ENCODE measurements around the gene ELAVL1. TPM values are rescaled to one million over a fixed set of nuclear protein-coding genes. Genes with fewer than 3 reads are reported as not detected.

The ELAVL1 gene
- total RNA-seq, 2 donors from 2014 or later = 31.0 to 37.4 TPM

DNA sequence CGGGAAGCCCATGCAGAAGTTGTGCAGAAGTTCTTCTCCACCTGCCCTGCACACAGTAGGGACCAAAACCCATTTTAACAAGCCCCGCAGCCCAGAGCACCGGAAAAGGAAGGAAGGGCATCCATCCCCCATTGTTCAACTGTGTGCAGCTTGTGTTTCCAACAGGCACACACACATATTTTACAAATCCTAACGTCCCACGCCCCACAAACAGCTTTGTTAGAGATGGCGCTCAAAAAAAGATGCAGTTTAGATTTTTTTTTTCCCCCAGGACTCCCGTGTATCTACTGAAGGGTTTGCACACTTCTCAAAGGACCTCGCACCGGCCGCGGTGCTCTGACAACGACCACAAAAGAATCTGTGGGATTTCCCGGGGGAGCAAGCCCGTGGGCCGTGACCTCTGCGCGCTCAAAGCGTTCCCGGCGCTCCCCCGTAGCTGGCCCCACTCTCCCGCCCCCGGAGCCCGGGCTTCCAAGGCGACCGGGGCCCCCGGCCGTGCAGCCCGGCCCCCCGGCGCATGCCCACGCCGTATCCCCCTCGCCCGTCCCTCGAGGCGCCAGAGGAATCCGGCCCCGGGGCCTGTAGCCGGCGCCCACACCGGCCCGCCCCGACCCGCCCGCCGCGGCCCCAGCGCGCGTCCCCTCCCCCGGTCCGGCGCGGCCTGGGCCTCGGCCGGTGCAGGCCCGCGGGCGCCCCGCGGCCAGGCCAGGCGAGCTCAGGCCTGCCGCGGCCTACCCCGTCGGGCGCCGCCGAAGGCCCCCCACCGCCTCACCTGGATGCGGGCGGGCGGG, 523 bp downstream of the ELAVL1 start:
- TF ChIP-seq, protein P1, sequence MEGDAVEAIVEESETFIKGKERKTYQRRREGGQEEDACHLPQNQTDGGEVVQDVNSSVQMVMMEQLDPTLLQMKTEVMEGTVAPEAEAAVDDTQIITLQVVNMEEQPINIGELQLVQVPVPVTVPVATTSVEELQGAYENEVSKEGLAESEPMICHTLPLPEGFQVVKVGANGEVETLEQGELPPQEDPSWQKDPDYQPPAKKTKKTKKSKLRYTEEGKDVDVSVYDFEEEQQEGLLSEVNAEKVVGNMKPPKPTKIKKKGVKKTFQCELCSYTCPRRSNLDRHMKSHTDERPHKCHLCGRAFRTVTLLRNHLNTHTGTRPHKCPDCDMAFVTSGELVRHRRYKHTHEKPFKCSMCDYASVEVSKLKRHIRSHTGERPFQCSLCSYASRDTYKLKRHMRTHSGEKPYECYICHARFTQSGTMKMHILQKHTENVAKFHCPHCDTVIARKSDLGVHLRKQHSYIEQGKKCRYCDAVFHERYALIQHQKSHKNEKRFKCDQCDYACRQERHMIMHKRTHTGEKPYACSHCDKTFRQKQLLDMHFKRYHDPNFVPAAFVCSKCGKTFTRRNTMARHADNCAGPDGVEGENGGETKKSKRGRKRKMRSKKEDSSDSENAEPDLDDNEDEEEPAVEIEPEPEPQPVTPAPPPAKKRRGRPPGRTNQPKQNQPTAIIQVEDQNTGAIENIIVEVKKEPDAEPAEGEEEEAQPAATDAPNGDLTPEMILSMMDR (IDR thresholded peaks at IDR 0.05) = no peak
- H3K4me3 ChIP-seq = peak overlapping the region; percentile 76
- DNase-seq (ENCODE audit: low spot score) = no peak
- H3K36me3 ChIP-seq = no peaks in the 10 kb centered on the region
- peak overlapping the region; percentile 40 to 82 for H3K27ac ChIP-seq
- no peaks in the 10 kb centered on the region for H3K9me3 ChIP-seq
- peaks cover 0 to 52% of the 10 kb centered on the region in 2 donors for H3K4me1 ChIP-seq
- no peaks in the 10 kb centered on the region for H3K27me3 ChIP-seq

DNA sequence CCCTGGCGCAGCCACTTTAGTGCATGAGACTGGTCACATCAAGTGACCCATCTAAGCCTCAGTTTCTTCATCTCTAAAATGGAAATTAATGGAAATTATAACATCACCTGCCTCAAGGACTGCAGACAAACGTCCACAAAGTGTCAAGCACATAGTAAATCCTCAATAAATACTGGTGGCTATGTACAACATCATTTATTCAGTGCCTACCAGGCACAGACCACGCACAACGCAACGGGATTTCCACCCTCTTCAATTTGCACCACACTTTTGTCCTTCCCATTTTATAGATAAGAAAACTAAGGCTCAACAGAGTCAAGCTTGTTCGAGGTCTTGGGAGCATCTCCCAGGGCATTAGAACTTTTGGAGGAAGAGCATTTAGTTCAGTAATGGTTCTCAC, 1.4 kb downstream of the ELAVL1 start:
- Histone ChIP-seq H3K27ac (peak overlapping the region in 1 of 2 donors; percentile 82), H3K4me1 (peaks cover 0 to 54% of the 10 kb centered on the region in 2 donors), H3K4me3 (peak overlapping the region in 1 of 2 donors; percentile 76), H3K9me3 (no peaks in the 10 kb centered on the region), H3K36me3 (no peaks in the 10 kb centered on the region), H3K27me3 (no peaks in the 10 kb centered on the region)
- TF ChIP-seq, protein P1 (IDR thresholded peaks at IDR 0.05) = no peak
- DNase-seq (ENCODE audit: low spot score) = no peak

DNA sequence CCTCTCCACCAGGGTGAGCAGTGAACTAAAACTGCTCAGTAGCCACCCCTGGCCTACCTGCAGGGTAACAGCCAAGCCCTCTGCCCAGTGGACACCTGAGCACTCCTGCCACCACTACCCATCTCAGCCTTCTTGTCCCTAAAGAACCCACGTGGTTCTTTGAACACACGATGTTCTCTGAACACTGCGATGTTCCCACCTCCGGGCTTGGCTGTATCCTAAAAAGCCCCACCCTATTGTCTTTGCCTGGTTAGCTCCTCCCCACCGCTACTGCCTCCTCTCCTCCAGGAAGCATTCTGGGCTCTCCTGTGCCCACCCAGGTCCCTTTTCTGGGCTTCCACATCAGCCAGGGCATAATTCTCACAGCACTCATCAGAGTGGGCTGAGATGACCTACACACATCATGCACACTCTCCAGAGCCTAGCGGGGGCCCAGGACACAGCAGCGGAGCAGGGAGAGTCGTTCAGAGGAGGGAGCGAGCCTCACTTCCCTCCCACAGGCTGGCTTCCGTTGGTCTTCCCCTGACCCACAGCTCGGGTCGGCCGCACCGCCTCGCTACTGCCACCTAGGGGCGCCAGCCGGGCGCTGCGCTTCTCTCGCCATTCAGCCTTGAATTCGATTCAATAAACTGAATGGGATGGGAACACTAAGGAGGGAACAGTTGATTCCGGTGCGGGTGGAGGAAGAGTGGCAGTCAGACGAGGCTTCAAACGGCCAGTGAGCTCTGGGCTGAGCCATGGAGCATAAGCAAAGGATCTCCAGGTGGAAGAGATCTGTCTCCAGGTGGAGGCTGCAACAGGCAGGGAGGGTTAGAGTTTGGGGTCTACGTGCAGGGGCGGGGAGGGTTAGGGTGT, 3.2 kb downstream of the ELAVL1 start:
- Histone ChIP-seq H3K4me1 (peaks cover 0 to 71% of the 10 kb centered on the region in 2 donors), H3K36me3 (no peaks in the 10 kb centered on the region), H3K9me3 (no peaks in the 10 kb centered on the region), H3K27me3 (no peaks in the 10 kb centered on the region), H3K27ac (peak overlapping the region; percentile 79 to 84), H3K4me3 (peak overlapping the region in 1 of 2 donors; percentile 41)
- TF ChIP-seq, protein P1 (IDR thresholded peaks at IDR 0.05) = peak; percentile 99
- DNase-seq (ENCODE audit: low spot score) = peak; percentile 81

DNA sequence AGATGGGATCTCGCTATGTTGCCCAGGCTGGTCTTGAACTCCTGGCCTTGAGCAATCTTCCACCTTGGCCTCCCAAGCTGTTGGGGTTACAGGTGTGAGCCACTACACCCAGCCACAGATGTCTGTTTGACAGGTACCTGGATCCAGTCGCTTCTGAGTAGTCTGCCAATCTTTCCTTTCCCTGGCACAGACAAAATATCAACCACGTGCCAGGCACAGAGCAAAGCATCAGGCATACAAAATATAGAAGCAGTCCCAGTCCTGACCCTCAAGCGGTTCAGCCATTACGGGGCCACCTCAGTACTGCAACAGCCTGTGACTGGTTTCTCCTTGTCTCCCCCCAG, 3.8 kb downstream of the ELAVL1 start:
- TF ChIP-seq, protein P1 (IDR thresholded peaks at IDR 0.05) = no peak
- DNase-seq (ENCODE audit: low spot score) = no peak
- H3K27me3 ChIP-seq = no peaks in the 10 kb centered on the region
- H3K36me3 ChIP-seq = no peaks in the 10 kb centered on the region
- no peaks in the 10 kb centered on the region for H3K9me3 ChIP-seq
- H3K4me1 ChIP-seq = peaks cover 0 to 71% of the 10 kb centered on the region in 2 donors
- peak overlapping the region in 1 of 2 donors; percentile 41 for H3K4me3 ChIP-seq
- H3K27ac ChIP-seq = peak overlapping the region; percentile 79 to 84

DNA sequence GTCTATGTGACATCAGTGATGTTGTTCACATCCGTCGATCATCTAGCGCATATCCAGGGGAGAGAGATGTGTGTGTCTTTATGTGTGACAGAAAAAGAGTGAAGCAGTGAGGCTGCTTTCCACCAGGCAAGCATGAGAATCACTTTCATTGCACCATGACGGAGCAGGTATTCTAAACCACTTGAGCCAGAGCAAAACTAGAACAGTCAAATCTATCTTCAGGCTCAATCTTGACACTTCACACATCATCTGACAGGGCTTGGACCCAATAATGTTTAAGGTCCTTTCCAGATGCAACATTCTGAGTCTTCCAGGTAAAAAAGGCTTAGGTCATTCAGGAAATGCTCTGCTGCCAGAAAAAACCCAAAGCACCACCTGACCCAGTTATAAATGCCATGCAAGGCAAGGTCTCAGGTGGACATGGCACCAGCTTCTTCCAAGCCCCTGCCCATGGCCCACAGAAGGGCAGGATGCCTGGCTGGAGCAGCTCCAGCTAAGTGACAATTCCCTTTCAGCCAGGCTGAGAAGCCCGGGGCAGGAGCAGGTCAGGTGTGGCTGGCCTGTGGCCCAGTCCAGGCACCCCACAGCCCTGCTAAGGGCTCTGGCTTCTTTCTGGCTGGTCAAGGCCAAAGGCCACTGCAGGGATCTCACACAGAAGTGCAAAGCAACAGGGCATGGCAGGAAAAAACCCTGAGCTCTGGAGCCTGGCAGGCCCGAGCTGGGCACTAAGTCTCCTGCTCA, 5.0 kb downstream of the ELAVL1 start:
- H3K9me3 ChIP-seq = no peaks in the 10 kb centered on the region
- peaks cover 0 to 64% of the 10 kb centered on the region in 2 donors for H3K4me1 ChIP-seq
- H3K27ac ChIP-seq = peak overlapping the region; percentile 79 to 84
- H3K27me3 ChIP-seq = no peaks in the 10 kb centered on the region
- DNase-seq (ENCODE audit: low spot score) = no peak
- no peaks in the 10 kb centered on the region for H3K36me3 ChIP-seq
- TF ChIP-seq, protein P1 (IDR thresholded peaks at IDR 0.05) = no peak
- H3K4me3 ChIP-seq = no peak overlapping the region

Data from right atrium auricular region (tissue), 2 donors.